Suppressor macrophage treated with lipopolysaccharide for 1 hour (primary cell): ENCODE results near the gene BEND6.
"Not testable (repeated sequence)": the region's sequence is repeated elsewhere in the genome, so short reads cannot be mapped to it uniquely, and the experiment has no call there.

Source experiments
- DNase-seq, 3 donors: peaks; one replicate each; pipeline ENCODE4 v3.0.0-alpha.2; 2020 to 2022

The BEND6 gene

GRCh38 chr6:57038906-57039305, 84.0 kb downstream of the BEND6 start:
- DNase-seq = no peak

GRCh38 chr6:57040011-57040410, 85.1 kb downstream of the BEND6 start:
- peak; percentile 19 to 21 (median 19) for DNase-seq

GRCh38 chr6:57044061-57044460, 89.2 kb downstream of the BEND6 start:
- DNase-seq = not testable (repeated sequence)

- DNase-seq = no peak
Measured at GRCh38 chr6:57044568-57044967, 89.7 kb downstream of the BEND6 start.

- DNase-seq = peak; percentile 89 to 93 (median 90)
Measured at GRCh38 chr6:57046332-57047256, 91.7 kb downstream of the BEND6 start, which contains the start of gene KIAA1586. TSS of gene KIAA1586 (plus strand) at chr6:57046693. CDS start at chr6:57046756, 63 bp downstream.

GRCh38 chr6:57047257-57047585, 92.3 kb downstream of the BEND6 start:
- not testable (repeated sequence) for DNase-seq

GRCh38 chr6:57047859-57048258, 93.0 kb downstream of the BEND6 start:
- not testable (repeated sequence) for DNase-seq

- DNase-seq = peak in 1 of 3 donors; percentile 6
Measured at GRCh38 chr6:57048577-57048976, 93.7 kb downstream of the BEND6 start.

- no peak for DNase-seq
Measured at GRCh38 chr6:57063847-57064246, 108.9 kb downstream of the BEND6 start.

GRCh38 chr6:57064809-57065208, 109.9 kb downstream of the BEND6 start:
- no peak for DNase-seq

GRCh38 chr6:57068061-57068460, 113.2 kb downstream of the BEND6 start:
- no peak for DNase-seq

- no peak for DNase-seq
Measured at GRCh38 chr6:57069228-57069627, 114.3 kb downstream of the BEND6 start.

- no peak for DNase-seq
Measured at GRCh38 chr6:57069920-57070331, 115.0 kb downstream of the BEND6 start.

- DNase-seq = no peak
Measured at GRCh38 chr6:57072108-57072507, 117.2 kb downstream of the BEND6 start.

- no peak for DNase-seq
Measured at GRCh38 chr6:57074383-57074782, 119.5 kb downstream of the BEND6 start.

- DNase-seq = no peak
Measured at GRCh38 chr6:57075092-57075491, 120.2 kb downstream of the BEND6 start.
